HEK293 (cell line): ENCODE measurements around the gene NSG1.

Experiments used
- CTCF ChIP-seq: fragments of 450-650 bp; formaldehyde crosslinking; IDR thresholded peaks from 2 replicates; pipeline ENCODE4 v1.5.1; 2016; ENCODE audit warnings: missing biosample characterization, missing genetic modification characterization
- ELK4 ChIP-seq: IDR thresholded peaks from 2 replicates; pipeline ENCODE4 v1.6.1; 2011; ENCODE audit warnings: mild to moderate bottlenecking, low read depth, low read length, borderline replicate concordance
- KLF10 ChIP-seq: fragments of 450-650 bp; IDR thresholded peaks from 2 replicates; pipeline ENCODE4 v1.5.1; 2018; ENCODE audit warnings: missing biosample characterization, mild to moderate bottlenecking, missing genetic modification characterization
- ZNF138 ChIP-seq: fragments of 450-650 bp; formaldehyde crosslinking; IDR thresholded peaks from 2 replicates; pipeline ENCODE4 v1.5.1; 2016; ENCODE audit warnings: missing biosample characterization, missing genetic modification characterization, borderline replicate concordance
- ZNF274 ChIP-seq, 2 experiments: fragments of 200-500 bp in 1 of 2; fragments of 450-650 bp in 1 of 2; sonication (Bioruptor generic) in 1 of 2; formaldehyde crosslinking in 1 of 2; IDR thresholded peaks; 2 replicates each; pipeline versions ENCODE4 v1.5.1 to v1.6.1; 2014 to 2016; ENCODE audit warnings: borderline replicate concordance in 1 of 2, inconsistent platforms in 1 of 2, low read length in 1 of 2, missing biosample characterization in 1 of 2, missing genetic modification characterization in 1 of 2
- ZNF76 ChIP-seq: fragments of 450-650 bp; formaldehyde crosslinking; IDR thresholded peaks from 2 replicates; pipeline ENCODE4; 2016; ENCODE audit warnings: low read depth, missing biosample characterization, missing genetic modification characterization, borderline replicate concordance
- ZNF768 ChIP-seq: fragments of 450-650 bp; formaldehyde crosslinking; IDR thresholded peaks from 2 replicates; pipeline ENCODE4 v1.5.1; 2018; ENCODE audit warnings: missing biosample characterization, mild to moderate bottlenecking, missing genetic modification characterization
- TF ChIP-seq, protein P1 (sequence below): fragments of 450-650 bp; formaldehyde crosslinking; IDR thresholded peaks from 2 replicates; pipeline ENCODE4 v1.5.1; 2016; ENCODE audit warnings: missing biosample characterization, missing genetic modification characterization

DNA sequence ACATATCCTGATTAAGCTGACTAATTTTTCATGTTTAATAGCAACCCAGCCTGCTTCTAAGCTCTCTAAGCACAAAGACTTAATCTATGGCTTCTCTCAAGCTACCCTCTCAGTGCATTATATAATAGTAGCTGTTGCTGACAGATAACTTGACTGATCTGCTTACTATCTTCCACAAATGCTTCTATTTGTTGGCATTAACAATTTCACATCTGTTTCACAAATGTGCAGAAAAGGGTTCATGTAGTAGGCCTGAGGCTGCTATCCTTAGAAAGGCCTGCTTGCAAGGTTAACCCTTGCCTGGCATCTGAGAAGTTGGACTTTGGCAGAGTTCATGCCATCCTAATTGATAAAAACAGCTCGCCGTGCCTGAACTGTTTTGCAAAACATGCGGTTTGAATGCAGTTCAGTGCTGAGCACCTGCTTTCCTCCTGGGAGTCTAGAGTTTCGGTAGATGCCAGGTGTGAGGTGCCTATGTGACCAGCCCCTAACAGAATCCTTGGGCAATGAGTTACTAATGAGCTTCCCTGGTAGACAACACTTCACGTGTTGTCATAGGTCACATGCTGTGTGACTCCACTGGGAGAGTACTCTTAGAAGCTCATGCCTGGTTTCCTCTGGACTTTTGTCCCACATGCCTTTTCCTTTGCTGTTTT, 68.4 kb downstream of the NSG1 start:
- no peak for TF ChIP-seq CTCF (tag by site-specific recombination)
- no peak for TF ChIP-seq ZNF138 (tag by site-specific recombination)
- no peak for TF ChIP-seq ZNF76 (tag by site-specific recombination)
- TF ChIP-seq, protein P1, sequence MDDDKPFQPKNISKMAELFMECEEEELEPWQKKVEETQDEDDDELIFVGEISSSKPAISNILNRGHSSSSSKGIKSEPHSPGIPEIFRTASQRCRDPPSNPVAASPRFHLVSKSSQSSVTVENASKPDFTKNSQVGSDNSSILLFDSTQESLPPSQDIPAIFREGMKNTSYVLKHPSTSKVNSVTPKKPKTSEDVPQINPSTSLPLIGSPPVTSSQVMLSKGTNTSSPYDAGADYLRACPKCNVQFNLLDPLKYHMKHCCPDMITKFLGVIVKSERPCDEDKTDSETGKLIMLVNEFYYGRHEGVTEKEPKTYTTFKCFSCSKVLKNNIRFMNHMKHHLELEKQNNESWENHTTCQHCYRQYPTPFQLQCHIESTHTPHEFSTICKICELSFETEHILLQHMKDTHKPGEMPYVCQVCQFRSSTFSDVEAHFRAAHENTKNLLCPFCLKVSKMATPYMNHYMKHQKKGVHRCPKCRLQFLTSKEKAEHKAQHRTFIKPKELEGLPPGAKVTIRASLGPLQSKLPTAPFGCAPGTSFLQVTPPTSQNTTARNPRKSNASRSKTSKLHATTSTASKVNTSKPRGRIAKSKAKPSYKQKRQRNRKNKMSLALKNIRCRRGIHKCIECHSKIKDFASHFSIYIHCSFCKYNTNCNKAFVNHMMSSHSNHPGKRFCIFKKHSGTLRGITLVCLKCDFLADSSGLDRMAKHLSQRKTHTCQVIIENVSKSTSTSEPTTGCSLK, result no peak
- no peak for TF ChIP-seq ZNF768
- TF ChIP-seq ZNF274 (IDR thresholded peaks at IDR 0.05; ENCODE audit: low read length), result no peak
- TF ChIP-seq ZNF274 (tag by site-specific recombination; IDR thresholded peaks at IDR 0.05; ENCODE audit: borderline replicate concordance), result no peak
- TF ChIP-seq ELK4, result no peak
- TF ChIP-seq KLF10 (tag by site-specific recombination), result no peak
